Gastrocnemius medialis (tissue), 4 donors: ENCODE data around the gene TOR1B. TPM values are rescaled to one million over a fixed set of nuclear protein-coding genes. Genes with fewer than 3 reads are reported as not detected.

Experiments
- ATAC-seq, 2 donors: fragments of 150-250 bp; one replicate each; pipeline ENCODE4 v1.9.1; 2016
- DNase-seq, 2 donors: peaks; one replicate each; pipeline ENCODE4 v3.0.0-alpha.2; 2019
- H3K27ac ChIP-seq, 4 donors: fragments of 200-600 bp; sonication (generic); 1 replicate in 1 of 4; 2 replicates in 3 of 4; pipeline ENCODE4 v1.5.1; 2016 to 2018; ENCODE audit warnings: mild to moderate bottlenecking in 2 of 4, moderate library complexity in 1 of 4
- H3K27me3 ChIP-seq, 3 donors: fragments of 200-600 bp; sonication (generic) in 2 of 3; 1 replicate in 1 of 3; 2 replicates in 2 of 3; pipeline versions ENCODE4 v1.5.1 to v1.6.0; 2016 to 2019; ENCODE audit warnings: mild to moderate bottlenecking in 1 of 3, moderate library complexity in 1 of 3
- H3K36me3 ChIP-seq, 2 donors: fragments of 200-600 bp; sonication (generic) in 1 of 2; one replicate each; pipeline ENCODE4 v1.5.1; 2017 to 2018
- H3K4me1 ChIP-seq, 2 donors: fragments of 200-600 bp; sonication (generic) in 1 of 2; one replicate each; pipeline ENCODE4 v1.5.1; 2016 to 2017; ENCODE audit warnings: mild to moderate bottlenecking in 2 of 2
- H3K4me3 ChIP-seq, 4 donors: fragments of 200-600 bp; sonication (generic) in 3 of 4; 1 replicate in 1 of 4; 2 replicates in 3 of 4; pipeline ENCODE4 v1.5.1; 2016 to 2019; ENCODE audit warnings: mild to moderate bottlenecking in 2 of 4
- H3K9me3 ChIP-seq, 3 donors: fragments of 200-600 bp; sonication (generic) in 2 of 3; 1 replicate in 1 of 3; 2 replicates in 2 of 3; pipeline ENCODE4 v1.5.1; 2016 to 2019
- CTCF ChIP-seq, 5 experiments: fragments of 450-650 bp in 3 of 5; fragments of 200-600 bp in 2 of 5; sonication (generic) in 2 of 5; IDR thresholded peaks in 4 of 5; conservative IDR thresholded peaks in 1 of 5; 1 replicate in 4 of 5; 2 replicates in 1 of 5; pipeline ENCODE4 v1.5.1; 2016 to 2019; ENCODE audit warnings: antibody characterized with exemption in 5 of 5, mild to moderate bottlenecking in 3 of 5, moderate library complexity in 3 of 5
- POLR2A ChIP-seq, 2 donors: fragments of 450-650 bp; IDR thresholded peaks; one replicate each; pipeline ENCODE4 v1.6.1; 2017; ENCODE audit warnings: antibody characterized with exemption in 2 of 2, mild to moderate bottlenecking in 2 of 2, moderate library complexity in 2 of 2
- in situ Hi-C, 4 donors: fragments of 200-750 bp; cut with MboI; loops; one replicate each; pipeline versions ENCODE4 v1.15.0 to v1.8.0; 2017; ENCODE audit warnings: low sequenced_read_pairs in 4 of 4
- intact Hi-C: fragments of 100-400 bp; cut with DNase I; formaldehyde crosslinking; loops from one replicate; pipeline ENCODE4 v1.15.1; 2023; ENCODE audit warnings: low total_unique reads
- total RNA-seq, 4 donors: library from RNA; depleted of rRNA; stranded (reverse); fragments of >200 nt; gene quantifications; one replicate each; pipeline versions ENCODE4 v1.1.0 to v1.2.3, GENCODE V29; 2016

Gene TOR1B
- total RNA-seq, 4 donors from 2014 or later = 15.9 to 22.6 (median 21.2) TPM

- peaks cover 0 to 73% of the 10 kb centered on the region in 2 donors for H3K36me3 ChIP-seq
- no peak for ATAC-seq
- TF ChIP-seq POLR2A (IDR thresholded peaks at IDR 0.05) (no peak), CTCF (IDR thresholded peaks at IDR 0.05 in 4 of 5, conservative IDR thresholded peaks at IDR 0.05 in 1 of 5) (no peak)
- in situ Hi-C loops = no loop called here
- H3K27me3 ChIP-seq = no peaks in the 10 kb centered on the region
- intact Hi-C loops = no loop called here
- no peaks in the 10 kb centered on the region for H3K4me1 ChIP-seq
- H3K9me3 ChIP-seq = no peaks in the 10 kb centered on the region
- H3K4me3 ChIP-seq = no peak overlapping the region
- DNase-seq = no peak
- H3K27ac ChIP-seq = no peak overlapping the region
Measured at GRCh38 chr9:129814432-129815223, 11.6 kb downstream of the TOR1B start.

- intact Hi-C loops (no loop called here), in situ Hi-C loops (no loop called here)
- Histone ChIP-seq H3K4me1 (no peaks in the 10 kb centered on the region), H3K27me3 (no peaks in the 10 kb centered on the region), H3K4me3 (no peak overlapping the region), H3K9me3 (no peaks in the 10 kb centered on the region), H3K27ac (no peak overlapping the region), H3K36me3 (peaks cover 0 to 70% of the 10 kb centered on the region in 2 donors)
- no peak for TF ChIP-seq CTCF (IDR thresholded peaks at IDR 0.05 in 4 of 5, conservative IDR thresholded peaks at IDR 0.05 in 1 of 5)
- TF ChIP-seq POLR2A (IDR thresholded peaks at IDR 0.05) = no peak
- ATAC-seq = no peak
- no peak for DNase-seq
Measured at GRCh38 chr9:129815278-129815677, 12.3 kb downstream of the TOR1B start.

- in situ Hi-C loops = no loop called here
- H3K27me3 ChIP-seq = no peaks in the 10 kb centered on the region
- TF ChIP-seq CTCF (IDR thresholded peaks at IDR 0.05 in 4 of 5, conservative IDR thresholded peaks at IDR 0.05 in 1 of 5) (no peak), POLR2A (IDR thresholded peaks at IDR 0.05) (no peak)
- intact Hi-C loops = no loop called here
- ATAC-seq (no peak), DNase-seq (no peak)
- H3K4me3 ChIP-seq = no peak overlapping the region
- no peaks in the 10 kb centered on the region for H3K4me1 ChIP-seq
- no peak overlapping the region for H3K27ac ChIP-seq
- H3K9me3 ChIP-seq = no peaks in the 10 kb centered on the region
- H3K36me3 ChIP-seq = peaks cover 0 to 72% of the 10 kb centered on the region in 2 donors
Measured at GRCh38 chr9:129816501-129817435, 13.8 kb downstream of the TOR1B start.

- Histone ChIP-seq H3K9me3 (no peaks in the 10 kb centered on the region), H3K27ac (peak overlapping the region; percentile 68 to 86 (median 78)), H3K4me3 (peak overlapping the region; percentile 75 to 88 (median 78)), H3K4me1 (peaks cover 0 to 8% of the 10 kb centered on the region in 2 donors), H3K36me3 (peaks cover 0 to 46% of the 10 kb centered on the region in 2 donors), H3K27me3 (no peaks in the 10 kb centered on the region)
- intact Hi-C loops (loop anchor here (1.0 kb wide), 1 partner anchor 20 kb away; the partner anchor contains the start of gene TOR1B), in situ Hi-C loops (no loop called here)
- DNase-seq = no peak
- TF ChIP-seq POLR2A (IDR thresholded peaks at IDR 0.05) = no peak
- TF ChIP-seq CTCF (IDR thresholded peaks at IDR 0.05 in 4 of 5, conservative IDR thresholded peaks at IDR 0.05 in 1 of 5) = no peak
- no peak for ATAC-seq
Measured at GRCh38 chr9:129822898-129823541, 20.0 kb downstream of the TOR1B start.
